Left lung (tissue), 10 donors: Measurements from ENCODE around the gene NKTR. TPM values are rescaled to one million over a fixed set of nuclear protein-coding genes. Genes with fewer than 3 reads are reported as not detected.
A peak's percentile ranks its signal among the peaks of the same experiment; 100 is the strongest.

Experiments used
- ATAC-seq: fragments of 200-7000 bp; cut with Tn5 transposase; one replicate; pipeline ENCODE4 v1.9.1; 2020; ENCODE audit warnings: moderate library complexity
- DNase-seq, 4 donors: peaks; one replicate each; pipeline ENCODE4 v3.0.0-alpha.2; 2013 to 2020
- H3K27ac ChIP-seq, 2 donors: fragments of 200-600 bp; sonication (generic) in 1 of 2; one replicate each; pipeline versions ENCODE4 v1.5.0 to v1.8.0; 2020 to 2021
- H3K27me3 ChIP-seq, 2 donors: fragments of 200-600 bp; sonication (generic) in 1 of 2; one replicate each; pipeline versions ENCODE4 v1.5.0 to v1.8.0; 2020 to 2021
- H3K36me3 ChIP-seq, 2 donors: fragments of 200-600 bp; sonication (generic) in 1 of 2; one replicate each; pipeline versions ENCODE4 v1.5.0 to v1.8.0; 2020 to 2021
- H3K4me1 ChIP-seq, 2 donors: fragments of 200-600 bp; one replicate each; pipeline ENCODE4 v1.8.0; 2021
- H3K4me3 ChIP-seq, 2 donors: fragments of 200-600 bp; sonication (generic) in 1 of 2; one replicate each; pipeline versions ENCODE4 v1.5.0 to v1.8.0; 2020 to 2021; ENCODE audit warnings: mild to moderate bottlenecking in 1 of 2
- H3K9me3 ChIP-seq, 2 donors: fragments of 200-600 bp; sonication (generic) in 1 of 2; one replicate each; pipeline versions ENCODE4 v1.5.0 to v1.8.0; 2020 to 2021
- CTCF ChIP-seq, 2 donors: fragments of 200-600 bp; sonication (generic) in 1 of 2; IDR thresholded peaks; one replicate each; pipeline versions ENCODE4 v1.5.0 to v1.8.0; 2021; ENCODE audit warnings: antibody characterized with exemption in 2 of 2
- intact Hi-C, 2 donors: fragments of 100-400 bp; cut with DNase I; formaldehyde crosslinking; loops; one replicate each; pipeline versions ENCODE4 v1.11.2 to v1.14.2; 2022
- polyA plus RNA-seq, 6 donors: library from polyadenylated mRNA; unstranded; fragments of 120-200 nt; gene quantifications; one replicate each; pipeline ENCODE4 v1.2.1, GENCODE V29; 2013; ENCODE audit not compliant: insufficient read length in 6 of 6
- total RNA-seq, 2 donors: library from RNA; stranded (reverse); fragmentation: NEBNext Ultra II Directional; extraction: Animal tissue kit (Norgen Biotek cat#: 25700); gene quantifications; one replicate each; pipeline ENCODE4 v1.2.1, GENCODE V29; 2021
- donor health status: DM: no; HTN: yes; CAD: no.
- donor health status: DM: no; HTN: no; CAD: no.

Gene NKTR
- total and polyA plus RNA-seq, 8 donors: 53.7 to 254 (median 207) TPM

DNA sequence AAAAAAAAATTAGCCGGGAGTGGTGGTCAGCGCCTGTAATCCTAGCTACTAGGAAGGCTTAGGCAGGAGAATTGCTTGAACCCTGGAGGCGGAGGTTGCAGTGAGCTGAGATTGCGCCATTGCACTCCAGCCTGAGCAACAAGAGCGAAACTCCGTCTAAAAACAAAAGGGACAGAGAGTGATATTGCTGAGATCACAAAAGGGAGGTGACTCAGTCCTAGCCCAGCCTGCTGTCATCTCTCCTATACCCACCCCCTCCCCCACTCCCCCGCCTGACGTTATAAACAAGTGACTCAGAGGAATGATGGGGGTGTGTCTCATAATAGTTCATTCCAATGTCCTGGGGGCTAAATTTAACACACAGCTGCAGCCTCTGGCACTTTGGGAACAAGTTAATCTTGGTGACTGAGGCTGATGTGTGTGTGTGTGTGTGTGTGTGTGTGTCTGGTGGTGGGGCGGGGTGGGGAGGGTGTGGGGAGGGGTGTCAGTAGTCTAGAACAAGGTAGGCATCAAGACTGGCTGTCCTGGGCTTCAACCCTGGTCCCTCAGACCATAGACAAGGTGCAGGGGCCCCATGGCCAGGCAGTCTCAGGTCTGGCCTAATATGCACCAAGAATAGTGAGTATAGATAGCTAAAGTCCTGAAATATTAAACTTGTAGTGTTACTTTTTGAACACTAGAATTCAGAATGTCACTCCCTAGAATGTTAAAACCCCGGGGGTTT, 83.6 kb downstream of the NKTR start:
- Histone ChIP-seq H3K4me3 (no peak overlapping the region), H3K36me3 (no peaks in the 10 kb centered on the region), H3K4me1 (peaks cover 4 to 10% of the 10 kb centered on the region in 2 donors), H3K27ac (no peak overlapping the region), H3K9me3 (no peaks in the 10 kb centered on the region), H3K27me3 (peaks cover 11 to 29% of the 10 kb centered on the region in 2 donors)
- intact Hi-C loops: no loop called here
- ATAC-seq (peak; percentile 89), DNase-seq (peak in 2 of 4 donors; percentile 35 to 61)
- no peak for TF ChIP-seq CTCF (IDR thresholded peaks at IDR 0.05)

DNA sequence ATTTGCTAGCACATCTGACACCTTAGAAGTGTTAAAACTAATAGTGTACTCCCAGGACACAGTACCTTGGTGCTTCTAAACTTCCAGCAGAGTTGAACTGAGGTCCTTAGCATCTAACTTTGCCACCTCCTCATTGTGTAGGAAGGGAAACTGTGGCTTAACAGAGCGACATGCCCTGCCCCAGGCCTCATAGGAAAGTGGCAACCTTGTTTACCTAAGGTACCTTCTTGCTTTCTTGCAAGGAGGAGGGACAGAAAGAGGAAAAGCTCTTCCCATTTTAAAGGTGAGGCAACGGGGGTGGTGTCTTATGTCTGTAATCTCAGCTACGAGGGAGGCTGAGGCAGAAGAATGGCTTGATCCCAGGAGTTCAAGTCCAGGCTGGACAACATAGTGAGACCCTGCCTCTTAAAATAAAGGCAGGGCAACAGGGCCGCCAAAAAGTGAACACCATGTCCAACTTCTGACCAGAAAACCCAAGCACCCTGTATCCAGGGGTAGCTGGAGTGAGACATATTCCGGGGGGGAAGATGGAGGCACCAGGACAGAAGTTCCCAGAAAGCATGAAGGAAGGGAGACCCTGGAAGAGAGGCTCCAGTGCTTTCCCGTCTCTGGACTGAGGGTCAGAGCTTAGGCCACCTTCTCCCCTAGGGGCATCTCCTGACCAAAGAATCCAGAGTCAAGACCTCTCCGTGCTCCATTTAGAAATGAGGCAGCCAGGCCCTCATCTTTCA, 84.3 kb downstream of the NKTR start:
- H3K9me3 ChIP-seq: no peaks in the 10 kb centered on the region
- H3K4me1 ChIP-seq: peaks cover 4 to 10% of the 10 kb centered on the region in 2 donors
- no peak for ATAC-seq
- H3K36me3 ChIP-seq: no peaks in the 10 kb centered on the region
- no peak for TF ChIP-seq CTCF (IDR thresholded peaks at IDR 0.05)
- intact Hi-C loops: no loop called here
- no peak overlapping the region for H3K27ac ChIP-seq
- no peak overlapping the region for H3K4me3 ChIP-seq
- peaks cover 11 to 29% of the 10 kb centered on the region in 2 donors for H3K27me3 ChIP-seq
- peak in 1 of 4 donors; percentile 21 for DNase-seq

DNA sequence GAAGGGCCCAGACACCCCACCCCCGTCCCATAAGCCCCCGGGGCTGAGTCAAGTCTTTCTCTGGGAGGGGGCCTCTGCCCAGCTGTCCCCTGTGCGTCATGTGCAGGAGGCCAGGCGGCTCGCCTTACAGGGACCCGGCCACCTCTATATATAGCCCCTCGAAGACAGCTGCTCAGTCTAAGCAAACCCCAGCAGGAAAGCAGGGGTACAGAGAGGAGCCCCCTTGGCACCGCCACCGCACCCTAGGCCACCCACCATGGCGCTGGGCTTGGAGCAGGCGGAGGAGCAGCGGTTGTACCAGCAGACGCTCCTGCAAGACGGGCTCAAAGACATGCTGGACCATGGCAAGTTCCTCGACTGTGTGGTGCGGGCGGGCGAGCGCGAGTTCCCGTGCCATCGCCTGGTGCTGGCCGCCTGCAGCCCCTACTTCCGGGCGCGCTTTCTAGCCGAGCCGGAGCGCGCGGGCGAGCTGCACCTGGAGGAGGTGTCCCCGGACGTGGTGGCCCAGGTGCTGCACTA, 84.9 kb downstream of the NKTR start, which contains the start of gene KLHL40:
KLHL40 (plus strand) TSS at position 175 of the 519 bp plus-strand sequence; CDS start at position 257, 82 bp downstream.
- Histone ChIP-seq H3K9me3 (no peaks in the 10 kb centered on the region), H3K4me3 (no peak within 1 kb of the TSS), H3K27ac (no peak within 1 kb of the TSS), H3K4me1 (peaks cover 4 to 10% of the 10 kb centered on the region in 2 donors), H3K27me3 (peaks cover 11 to 29% of the 10 kb centered on the region in 2 donors), H3K36me3 (no peaks in the 10 kb centered on the region)
- no peak for ATAC-seq
- intact Hi-C loops: no loop called here
- no peak for TF ChIP-seq CTCF (IDR thresholded peaks at IDR 0.05)
- peak in 2 of 4 donors; percentile 15 to 68 for DNase-seq

- Histone ChIP-seq H3K27me3 (peaks cover 11 to 29% of the 10 kb centered on the region in 2 donors), H3K4me3 (no peak overlapping the region), H3K27ac (no peak overlapping the region), H3K4me1 (peaks cover 4 to 10% of the 10 kb centered on the region in 2 donors), H3K9me3 (no peaks in the 10 kb centered on the region), H3K36me3 (no peaks in the 10 kb centered on the region)
- TF ChIP-seq CTCF (IDR thresholded peaks at IDR 0.05): no peak
- intact Hi-C loops: no loop called here
- no peak for ATAC-seq
- DNase-seq: peak in 2 of 4 donors; percentile 24 to 75
These were observed 85.7 kb downstream of the NKTR start for GRCh38 chr3:42685891-42686820.
